ENCODE results near the gene CEP128. TPM values are rescaled to one million over a fixed set of nuclear protein-coding genes. Genes with fewer than 3 reads are reported as not detected.

The CEP128 gene
- total RNA-seq, 4 donors from 2014 or later: 0.82 to 3.6 (median 1.6) TPM

- Histone ChIP-seq H3K36me3 (no peaks in the 10 kb centered on the region), H3K9me3 (no peaks in the 10 kb centered on the region), H3K27ac (no peak overlapping the region), H3K4me1 (no peaks in the 10 kb centered on the region), H3K4me3 (no peak overlapping the region), H3K27me3 (no peaks in the 10 kb centered on the region)
- no peak for TF ChIP-seq POLR2A (IDR thresholded peaks at IDR 0.05)
- TF ChIP-seq CTCF (IDR thresholded peaks at IDR 0.05 in 4 of 5, conservative IDR thresholded peaks at IDR 0.05 in 1 of 5): no peak
- ATAC-seq (no peak), DNase-seq (no peak)
- intact Hi-C loops (cut with DNase I; ENCODE audit: low total_unique reads): no loop called here
- in situ Hi-C loops (cut with MboI; ENCODE audit: low sequenced_read_pairs in 4 of 4): loop anchor here (25.0 kb wide), 1 partner anchor 480 kb away; no protein-coding TSS in a partner anchor
Observed at GRCh38 chr14:80982711-80983110, 41.2 kb upstream of the CEP128 start.

DNA sequence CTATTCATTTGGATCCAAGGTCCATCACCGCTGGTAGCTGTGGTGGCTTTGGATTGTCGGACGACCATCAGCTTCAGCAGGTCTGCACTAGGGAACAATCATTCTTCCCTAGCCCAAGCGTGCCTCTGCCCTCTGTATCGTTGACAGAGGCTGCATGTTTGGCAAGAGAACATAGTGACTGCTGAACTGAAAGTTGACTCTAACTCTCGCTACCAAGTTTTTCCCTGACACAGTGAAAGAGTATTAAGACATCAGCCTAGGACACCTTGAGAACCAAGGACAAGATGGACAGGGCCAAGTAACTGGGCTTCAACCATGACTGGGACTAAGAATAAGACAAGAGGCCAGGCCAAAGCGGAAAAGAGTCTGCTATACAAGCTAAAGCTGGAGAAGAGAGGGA lies 40.1 kb upstream of the CEP128 start:
- no peak for TF ChIP-seq CTCF (IDR thresholded peaks at IDR 0.05 in 4 of 5, conservative IDR thresholded peaks at IDR 0.05 in 1 of 5)
- no peak for TF ChIP-seq POLR2A (IDR thresholded peaks at IDR 0.05)
- no peak for ATAC-seq
- DNase-seq: no peak
- no peak overlapping the region for H3K4me3 ChIP-seq
- H3K36me3 ChIP-seq: no peaks in the 10 kb centered on the region
- no peaks in the 10 kb centered on the region for H3K27me3 ChIP-seq
- H3K4me1 ChIP-seq: no peaks in the 10 kb centered on the region
- no peaks in the 10 kb centered on the region for H3K9me3 ChIP-seq
- in situ Hi-C loops (cut with MboI; ENCODE audit: low sequenced_read_pairs in 4 of 4) (loop anchor here (25.0 kb wide), 1 partner anchor 481 kb away; no protein-coding TSS in a partner anchor), intact Hi-C loops (cut with DNase I; ENCODE audit: low total_unique reads) (no loop called here)
- no peak overlapping the region for H3K27ac ChIP-seq

DNA sequence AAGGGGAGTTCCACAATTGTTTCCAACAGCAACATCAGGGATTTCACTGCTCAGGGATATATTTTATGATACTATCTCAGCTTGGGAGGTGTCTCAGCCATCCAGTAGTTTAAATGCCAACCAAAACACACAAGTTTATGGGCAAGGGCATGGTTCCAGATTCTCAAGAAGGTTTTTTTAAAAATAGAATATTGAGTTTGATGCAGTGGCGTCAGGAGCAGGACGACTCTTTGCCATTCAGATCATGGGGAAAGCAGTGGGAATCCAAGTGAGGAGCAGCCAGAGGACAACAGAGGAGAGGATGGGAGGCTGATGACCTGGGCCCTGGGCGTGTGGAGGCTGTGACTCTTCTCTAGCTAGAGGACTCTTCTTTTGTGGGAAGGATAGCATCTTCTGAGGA lies 39.6 kb upstream of the CEP128 start:
- H3K36me3 ChIP-seq: no peaks in the 10 kb centered on the region
- no peak overlapping the region for H3K27ac ChIP-seq
- no peak overlapping the region for H3K4me3 ChIP-seq
- TF ChIP-seq CTCF (IDR thresholded peaks at IDR 0.05 in 4 of 5, conservative IDR thresholded peaks at IDR 0.05 in 1 of 5): no peak
- TF ChIP-seq POLR2A (IDR thresholded peaks at IDR 0.05): no peak
- intact Hi-C loops (cut with DNase I; ENCODE audit: low total_unique reads): no loop called here
- no peak for DNase-seq
- H3K27me3 ChIP-seq: no peaks in the 10 kb centered on the region
- in situ Hi-C loops (cut with MboI; ENCODE audit: low sequenced_read_pairs in 4 of 4): loop anchor here (25.0 kb wide), 1 partner anchor 481 kb away; no protein-coding TSS in a partner anchor
- ATAC-seq: no peak
- H3K9me3 ChIP-seq: no peaks in the 10 kb centered on the region
- H3K4me1 ChIP-seq: no peaks in the 10 kb centered on the region

GRCh38 chr14:80979951-80980350 lies 38.4 kb upstream of the CEP128 start:
- H3K36me3 ChIP-seq: no peaks in the 10 kb centered on the region
- TF ChIP-seq POLR2A (IDR thresholded peaks at IDR 0.05) (no peak), CTCF (IDR thresholded peaks at IDR 0.05 in 4 of 5, conservative IDR thresholded peaks at IDR 0.05 in 1 of 5) (no peak)
- no peak for DNase-seq
- ATAC-seq: no peak
- intact Hi-C loops (cut with DNase I; ENCODE audit: low total_unique reads): no loop called here
- in situ Hi-C loops (cut with MboI; ENCODE audit: low sequenced_read_pairs in 4 of 4): loop anchor here (25.0 kb wide), 1 partner anchor 482 kb away; no protein-coding TSS in a partner anchor
- no peaks in the 10 kb centered on the region for H3K4me1 ChIP-seq
- no peaks in the 10 kb centered on the region for H3K27me3 ChIP-seq
- H3K9me3 ChIP-seq: no peaks in the 10 kb centered on the region
- no peak overlapping the region for H3K4me3 ChIP-seq
- H3K27ac ChIP-seq: no peak overlapping the region

DNA sequence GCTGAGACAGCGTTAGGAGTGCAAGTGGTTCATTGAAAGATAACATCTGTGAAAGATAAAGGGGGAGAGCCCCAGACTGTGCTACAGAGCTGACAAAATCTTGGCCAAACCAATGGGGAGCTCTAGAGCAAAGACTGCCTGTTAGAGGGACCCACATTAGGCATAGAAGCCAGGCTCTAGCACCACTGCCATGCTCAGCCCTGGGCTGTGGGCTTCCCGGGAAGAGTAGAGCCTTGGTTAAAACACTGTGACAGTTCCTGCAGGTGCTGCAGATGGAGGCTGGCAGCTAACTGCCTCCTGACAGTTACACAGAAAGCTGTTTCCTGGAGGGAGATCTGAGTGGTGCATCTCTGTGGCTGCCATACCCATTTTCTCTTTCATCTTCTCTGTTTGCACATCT lies 36.9 kb upstream of the CEP128 start:
- Histone ChIP-seq H3K36me3 (no peaks in the 10 kb centered on the region), H3K27me3 (no peaks in the 10 kb centered on the region), H3K9me3 (no peaks in the 10 kb centered on the region), H3K4me1 (peaks cover 11 to 13% of the 10 kb centered on the region in 2 donors), H3K4me3 (no peak overlapping the region), H3K27ac (no peak overlapping the region)
- DNase-seq: no peak
- TF ChIP-seq CTCF (IDR thresholded peaks at IDR 0.05 in 4 of 5, conservative IDR thresholded peaks at IDR 0.05 in 1 of 5) (no peak), POLR2A (IDR thresholded peaks at IDR 0.05) (no peak)
- intact Hi-C loops (cut with DNase I; ENCODE audit: low total_unique reads) (no loop called here), in situ Hi-C loops (cut with MboI; ENCODE audit: low sequenced_read_pairs in 4 of 4) (loop anchor here (25.0 kb wide), 1 partner anchor 484 kb away; no protein-coding TSS in a partner anchor)
- ATAC-seq: no peak

Measured in gastrocnemius medialis (tissue), 4 donors.